ENCODE data around the gene GPS1.

- TF ChIP-seq POLR2A (IDR thresholded peaks at IDR 0.05) = peak in 1 of 2 donors; percentile 95
- TF ChIP-seq, protein P1, sequence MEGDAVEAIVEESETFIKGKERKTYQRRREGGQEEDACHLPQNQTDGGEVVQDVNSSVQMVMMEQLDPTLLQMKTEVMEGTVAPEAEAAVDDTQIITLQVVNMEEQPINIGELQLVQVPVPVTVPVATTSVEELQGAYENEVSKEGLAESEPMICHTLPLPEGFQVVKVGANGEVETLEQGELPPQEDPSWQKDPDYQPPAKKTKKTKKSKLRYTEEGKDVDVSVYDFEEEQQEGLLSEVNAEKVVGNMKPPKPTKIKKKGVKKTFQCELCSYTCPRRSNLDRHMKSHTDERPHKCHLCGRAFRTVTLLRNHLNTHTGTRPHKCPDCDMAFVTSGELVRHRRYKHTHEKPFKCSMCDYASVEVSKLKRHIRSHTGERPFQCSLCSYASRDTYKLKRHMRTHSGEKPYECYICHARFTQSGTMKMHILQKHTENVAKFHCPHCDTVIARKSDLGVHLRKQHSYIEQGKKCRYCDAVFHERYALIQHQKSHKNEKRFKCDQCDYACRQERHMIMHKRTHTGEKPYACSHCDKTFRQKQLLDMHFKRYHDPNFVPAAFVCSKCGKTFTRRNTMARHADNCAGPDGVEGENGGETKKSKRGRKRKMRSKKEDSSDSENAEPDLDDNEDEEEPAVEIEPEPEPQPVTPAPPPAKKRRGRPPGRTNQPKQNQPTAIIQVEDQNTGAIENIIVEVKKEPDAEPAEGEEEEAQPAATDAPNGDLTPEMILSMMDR (IDR thresholded peaks at IDR 0.05) = peak; percentile 13 to 64 (median 50)
Observed at GRCh38 chr17:82037092-82037888, 14.4 kb upstream of the GPS1 start, which contains the start of gene DCXR.

Measured in vagina (tissue), 2 donors.